OCI-LY7 (cell line): Measurements from ENCODE around the gene ZGPAT. TPM values are rescaled to one million over a fixed set of nuclear protein-coding genes. Genes with fewer than 3 reads are reported as not detected.

Experiments
- Bru-seq: library from RNA; stranded (reverse); fragments of 400-500 nt; gene quantifications from one replicate; lab custom pipeline; 2021; lab: Mats Ljungman, UMichigan
- BruChase-seq, 2 experiments: library from RNA; stranded (reverse); fragments of 400-500 nt; gene quantifications; one replicate each; lab custom pipeline; 2021; lab: Mats Ljungman, UMichigan
- BruUV-seq: library from RNA; stranded (reverse); fragments of 400-500 nt; replicated peaks from 2 replicates; lab custom pipeline; 2021; lab: Mats Ljungman, UMichigan
- CTCF ChIA-PET: fragments of 300-600 bp; sonication (Branson Sonifier 250); formaldehyde crosslinking; loops from one replicate; lab custom pipeline; 2022; ENCODE audit warnings: antibody characterized with exemption; ENCODE audit not compliant: unreplicated experiment; lab: Charles Lee
- POLR2A ChIA-PET: fragments of 300-600 bp; sonication (Branson Sonifier 250); formaldehyde crosslinking; loops from one replicate; lab custom pipeline; 2022; ENCODE audit warnings: antibody characterized with exemption; lab: Charles Lee
- DNase-seq: peaks from one replicate; pipeline ENCODE4 v3.0.0-alpha.2; 2015; ENCODE audit warnings: low spot score
- H2AFZ ChIP-seq: fragments of 200-600 bp; sonication (generic), shearing (Covaris generic); 2 replicates; pipeline ENCODE4 v1.6.1; 2014; ENCODE audit warnings: mild to moderate bottlenecking, antibody characterized with exemption, low read length, moderate library complexity
- H3K27ac ChIP-seq: fragments of 200-600 bp; sonication (generic); 2 replicates; pipeline ENCODE4 v1.5.1; 2014; ENCODE audit warnings: mixed run types, low read depth, mild to moderate bottlenecking, moderate library complexity, low read length, inconsistent platforms; ENCODE audit not compliant: poor library complexity, severe bottlenecking
- H3K36me3 ChIP-seq: fragments of 200-600 bp; sonication (generic); 2 replicates; pipeline ENCODE4 v1.6.1; 2014; ENCODE audit warnings: mild to moderate bottlenecking, antibody characterized with exemption, low read length, moderate library complexity, mixed read lengths; ENCODE audit not compliant: insufficient read depth
- H3K4me1 ChIP-seq: fragments of 200-600 bp; sonication (generic); 2 replicates; pipeline ENCODE4 v1.5.1; 2014; ENCODE audit warnings: mild to moderate bottlenecking, low read length; ENCODE audit not compliant: insufficient read depth, poor library complexity, severe bottlenecking
- H3K4me2 ChIP-seq: fragments of 200-600 bp; sonication (generic); 2 replicates; pipeline ENCODE4 v1.6.1; 2014; ENCODE audit warnings: mild to moderate bottlenecking, low read length
- H3K4me3 ChIP-seq: fragments of 200-600 bp; sonication (generic); 2 replicates; pipeline ENCODE4 v1.5.1; 2014; ENCODE audit warnings: mild to moderate bottlenecking, low read depth, low read length; ENCODE audit not compliant: poor library complexity, severe bottlenecking
- H3K79me2 ChIP-seq: fragments of 200-600 bp; sonication (generic); 2 replicates; pipeline ENCODE4 v1.6.1; 2016; ENCODE audit warnings: low read depth, mild to moderate bottlenecking, low read length, moderate library complexity, mixed read lengths; ENCODE audit not compliant: insufficient read depth
- H3K9me2 ChIP-seq: fragments of 200-600 bp; sonication (generic); 2 replicates; pipeline ENCODE4 v1.6.1; 2016; ENCODE audit warnings: mild to moderate bottlenecking, low read length, mixed read lengths; ENCODE audit not compliant: insufficient read depth
- H3K9me3 ChIP-seq: fragments of 200-600 bp; sonication (generic); 2 replicates; pipeline ENCODE4 v1.6.1; 2014; ENCODE audit warnings: mild to moderate bottlenecking, mixed run types, low read length, mixed read lengths
- H4K20me1 ChIP-seq: fragments of 200-600 bp; sonication (generic); 2 replicates; pipeline ENCODE4 v1.6.1; 2014; ENCODE audit warnings: mild to moderate bottlenecking, antibody characterized with exemption, low read length, moderate library complexity, mixed read lengths; ENCODE audit not compliant: insufficient read depth
- EZH2phosphoT487 ChIP-seq: fragments of 200-600 bp; sonication (generic); IDR thresholded peaks from 2 replicates; pipeline ENCODE4 v1.6.1; 2018; ENCODE audit warnings: low read depth, borderline replicate concordance, mild to moderate bottlenecking, mixed run types, antibody characterized with exemption, low read length, moderate library complexity, mixed read lengths
- intact Hi-C: fragments of 100-400 bp; cut with micrococcal nuclease; formaldehyde crosslinking; loops from one replicate; pipeline ENCODE4 v1.10.0; 2022; ENCODE audit not compliant: unreplicated experiment
- long read RNA-seq: library from polyadenylated mRNA; stranded (forward); transcript quantifications from one replicate; pipeline ENCODE4 v2.0.0, GENCODE V29; 2022
- total RNA-seq, 2 experiments: library from RNA; depleted of rRNA in 1 of 2; stranded (reverse); fragments of >200 nt in 1 of 2; shearing (Covaris generic) in 1 of 2; gene quantifications; 2 replicates each; pipeline ENCODE4 v1.2.3, GENCODE V29; 2014 to 2022
- TF ChIP-seq, protein P1 (sequence below): fragments of 200-600 bp; sonication (generic); conservative IDR thresholded peaks from 2 replicates; pipeline ENCODE4 v1.5.1; 2014; ENCODE audit warnings: mild to moderate bottlenecking, antibody characterized with exemption, low read length, moderate library complexity, mixed read lengths

Gene ZGPAT, protein sequence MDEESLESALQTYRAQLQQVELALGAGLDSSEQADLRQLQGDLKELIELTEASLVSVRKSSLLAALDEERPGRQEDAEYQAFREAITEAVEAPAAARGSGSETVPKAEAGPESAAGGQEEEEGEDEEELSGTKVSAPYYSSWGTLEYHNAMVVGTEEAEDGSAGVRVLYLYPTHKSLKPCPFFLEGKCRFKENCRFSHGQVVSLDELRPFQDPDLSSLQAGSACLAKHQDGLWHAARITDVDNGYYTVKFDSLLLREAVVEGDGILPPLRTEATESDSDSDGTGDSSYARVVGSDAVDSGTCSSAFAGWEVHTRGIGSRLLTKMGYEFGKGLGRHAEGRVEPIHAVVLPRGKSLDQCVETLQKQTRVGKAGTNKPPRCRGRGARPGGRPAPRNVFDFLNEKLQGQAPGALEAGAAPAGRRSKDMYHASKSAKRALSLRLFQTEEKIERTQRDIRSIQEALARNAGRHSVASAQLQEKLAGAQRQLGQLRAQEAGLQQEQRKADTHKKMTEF
- total RNA-seq (2014; rRNA removed; shearing (Covaris generic)) (43.1 and 43.9 TPM in 2 replicates), total RNA-seq (2022) (50.8 and 55.4 TPM in 2 replicates), Bru-seq, nascent RNA (percentile 65 among the genes with signal in this experiment), BruChase-seq, experiment 1, labeled RNA remaining after a 6-hour chase (percentile 79 among the genes with signal in this experiment), BruChase-seq, experiment 2, labeled RNA remaining after a 2-hour chase (percentile 85 among the genes with signal in this experiment)
- long read RNA-seq, transcript ZGPAT-204 (7 exons, 1,890 nt): minor isoform, 16 of 50 reads
- long read RNA-seq, transcript ZGPAT-202 (7 exons, 1,871 nt): major isoform, 20 of 50 reads
- long read RNA-seq, partial matches to known transcripts: 1 of 50 reads
- long read RNA-seq, other reads (novel, unspliced or antisense): 10 of 50 reads

DNA sequence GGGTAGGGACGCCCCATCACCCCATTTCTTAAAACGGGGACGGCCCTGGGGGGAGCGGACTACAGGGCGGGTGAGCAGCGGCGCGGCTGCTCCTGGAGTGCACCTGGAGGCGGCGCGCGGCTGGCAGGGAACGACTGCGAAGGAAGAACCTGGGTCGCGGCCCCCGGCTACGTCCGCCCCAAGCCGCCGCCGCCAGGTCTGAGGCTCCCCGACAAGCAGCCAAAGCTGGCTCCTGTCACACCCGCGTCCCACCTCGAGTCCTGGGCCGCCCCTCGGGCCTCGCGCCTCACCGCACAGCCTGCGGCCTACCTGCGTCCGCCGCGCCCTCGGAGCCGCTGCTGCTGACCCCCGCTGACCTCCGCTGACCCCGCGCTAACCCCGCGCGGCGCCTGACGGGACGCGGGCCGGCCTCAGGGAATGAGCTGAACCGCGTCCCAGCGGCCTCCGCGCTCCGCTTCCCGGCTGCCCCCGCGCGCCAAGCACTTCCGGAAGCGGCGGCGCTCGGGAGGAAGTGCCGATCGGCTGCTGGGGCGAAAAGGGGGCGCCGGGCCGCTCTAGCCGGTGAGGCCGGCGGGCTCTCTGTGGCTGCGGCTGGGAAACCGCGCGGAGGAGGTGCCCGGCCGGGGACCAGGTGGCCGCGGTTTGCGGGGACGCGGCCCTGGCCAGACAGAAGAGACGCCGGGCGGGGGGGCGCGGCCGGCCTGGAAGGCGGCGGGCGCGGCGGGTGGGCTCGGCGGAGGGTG lies at the start of gene ZGPAT, which contains the start of gene ARFRP1:
Gene ZGPAT, plus strand, starts transcription at position 482 of the 743 bp plus-strand sequence. CDS start 542 bp downstream, outside the sequence.
Gene ARFRP1, minus strand, starts transcription at position 419 of the 743 bp plus-strand sequence. CDS start 885 bp downstream, outside the sequence.
- ChIA-PET CTCF (interaction anchor here (0.5 to 1.2 kb wide), 3 partner anchors 19 to 81 kb away, joined by 3 read pairs; no protein-coding TSS in a partner anchor), POLR2A (interaction anchor here (0.6 to 2.2 kb wide), 3 partner anchors 29 to 67 kb away, joined by 3 to 13 read pairs (median 5); partner anchors contain the start of gene LIME1)
- intact Hi-C loops: loop anchor here (1.0 to 5.0 kb wide), 5 partner anchors 21 to 157 kb away; partner anchors contain the start of gene LIME1
- H4K20me1 ChIP-seq: peaks cover 8% of the 10 kb centered on the region; the same call in 1 of the 2 replicates
- H3K79me2 ChIP-seq: peaks cover 69% of the 10 kb centered on the region
- peak within 1 kb of the TSS; percentile 39; the same call in 1 of the 2 replicates for H2AFZ ChIP-seq
- H3K9me2 ChIP-seq: no peaks in the 10 kb centered on the region
- peak within 1 kb of the TSS; percentile 97 for H3K4me3 ChIP-seq
- BruUV-seq: no TSS peak
- peak within 1 kb of the TSS; percentile 79 for H3K4me2 ChIP-seq
- H3K36me3 ChIP-seq: peaks cover 78% of the 10 kb centered on the region
- DNase-seq: peak; percentile 90
- peak within 1 kb of the TSS; percentile 71 for H3K27ac ChIP-seq
- H3K4me1 ChIP-seq: peaks cover 31% of the 10 kb centered on the region
- TF ChIP-seq, protein P1, sequence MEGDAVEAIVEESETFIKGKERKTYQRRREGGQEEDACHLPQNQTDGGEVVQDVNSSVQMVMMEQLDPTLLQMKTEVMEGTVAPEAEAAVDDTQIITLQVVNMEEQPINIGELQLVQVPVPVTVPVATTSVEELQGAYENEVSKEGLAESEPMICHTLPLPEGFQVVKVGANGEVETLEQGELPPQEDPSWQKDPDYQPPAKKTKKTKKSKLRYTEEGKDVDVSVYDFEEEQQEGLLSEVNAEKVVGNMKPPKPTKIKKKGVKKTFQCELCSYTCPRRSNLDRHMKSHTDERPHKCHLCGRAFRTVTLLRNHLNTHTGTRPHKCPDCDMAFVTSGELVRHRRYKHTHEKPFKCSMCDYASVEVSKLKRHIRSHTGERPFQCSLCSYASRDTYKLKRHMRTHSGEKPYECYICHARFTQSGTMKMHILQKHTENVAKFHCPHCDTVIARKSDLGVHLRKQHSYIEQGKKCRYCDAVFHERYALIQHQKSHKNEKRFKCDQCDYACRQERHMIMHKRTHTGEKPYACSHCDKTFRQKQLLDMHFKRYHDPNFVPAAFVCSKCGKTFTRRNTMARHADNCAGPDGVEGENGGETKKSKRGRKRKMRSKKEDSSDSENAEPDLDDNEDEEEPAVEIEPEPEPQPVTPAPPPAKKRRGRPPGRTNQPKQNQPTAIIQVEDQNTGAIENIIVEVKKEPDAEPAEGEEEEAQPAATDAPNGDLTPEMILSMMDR: no peak
- TF ChIP-seq EZH2phosphoT487: no peak
- H3K9me3 ChIP-seq: peaks cover 10% of the 10 kb centered on the region

DNA sequence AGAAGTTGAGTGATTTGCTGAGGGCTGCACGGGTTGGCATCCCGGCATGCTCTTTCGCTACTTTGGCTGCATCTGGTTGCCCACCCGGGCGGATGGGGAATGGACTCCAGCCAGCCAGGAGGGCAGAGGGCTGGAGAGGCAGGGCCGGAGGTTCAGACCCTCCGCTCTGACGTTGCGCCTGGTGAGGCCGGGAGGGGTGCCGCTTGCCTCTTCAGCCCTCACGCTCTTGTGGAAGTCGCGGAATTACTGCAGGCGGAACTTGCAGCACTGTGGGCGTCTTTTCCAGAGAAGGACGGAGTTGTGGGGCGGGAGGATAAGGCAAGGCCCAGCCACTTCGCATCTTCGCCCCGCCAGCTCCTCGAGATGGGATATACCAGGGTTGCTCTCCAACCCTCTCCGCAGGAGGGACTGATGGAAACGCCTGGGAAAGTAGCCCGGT lies 49.1 kb upstream of the ZGPAT start:
- Histone ChIP-seq H3K79me2 (peaks cover 13% of the 10 kb centered on the region; the same call in 1 of the 2 replicates), H3K4me2 (peak overlapping the region; percentile 90), H3K9me2 (no peaks in the 10 kb centered on the region), H4K20me1 (no peaks in the 10 kb centered on the region), H3K27ac (no peak overlapping the region), H2AFZ (peak overlapping the region; percentile 88; the same call in 1 of the 2 replicates), H3K4me1 (peaks cover 11% of the 10 kb centered on the region), H3K36me3 (peaks cover 27% of the 10 kb centered on the region; the same call in 1 of the 2 replicates), H3K9me3 (no peaks in the 10 kb centered on the region), H3K4me3 (peak overlapping the region; percentile 94)
- TF ChIP-seq EZH2phosphoT487: no peak
- TF ChIP-seq, protein P1: no peak
- intact Hi-C loops: no loop called here
- ChIA-PET CTCF (interaction anchor here (1.0 kb wide), 1 partner anchor 17 kb away, joined by 10 read pairs; no protein-coding TSS in a partner anchor), POLR2A (interaction anchor here (0.6 to 1.3 kb wide), 5 partner anchors 9 to 699 kb away, joined by 3 to 4 read pairs (median 3); partner anchors contain the start of genes LIME1 and PTK6)
- no peak for DNase-seq
- BruUV-seq: no TSS peak
